ENCODE measurements around the gene CACNA1C.
A peak's percentile ranks its signal among the peaks of the same experiment; 100 is the strongest.

CACNA1C gene

GRCh38 chr12:2477009-2477766 is 424.4 kb downstream of the CACNA1C start:
- Histone ChIP-seq H3K4me3 (no peak overlapping the region), H3K27me3 (no peaks in the 10 kb centered on the region)

GRCh38 chr12:2479851-2480535 is 427.2 kb downstream of the CACNA1C start:
- no peak for TF ChIP-seq Cebpa-rat (IDR thresholded peaks at IDR 0.05)
- 0 out of 22 replicates have a peak overlapping the region, but pooled peaks of 1 of the 11 experiments have one; percentile 18 for H3K4me2 ChIP-seq
- H3K9ac ChIP-seq: no peak overlapping the region
- H4K20me1 ChIP-seq: no peaks in the 10 kb centered on the region
- no peak overlapping the region for H3K27ac ChIP-seq
- no peak overlapping the region for H3K4me3 ChIP-seq
- H3K36me3 ChIP-seq: no peaks in the 10 kb centered on the region
- H3K4me1 ChIP-seq: peaks cover 0 to 7% (median 0%) of the 10 kb centered on the region in 10 experiments; a peak in 4 of 20 replicates
- no peaks in the 10 kb centered on the region for H3K9me3 ChIP-seq (replicated peaks in 1 of 11)
- no peaks in the 10 kb centered on the region for H3K27me3 ChIP-seq

More at GRCh38 chr12:2477009-2477766, 424.4 kb downstream of the CACNA1C start:
- Histone ChIP-seq H3K9ac (no peak overlapping the region), H3K27ac (no peak overlapping the region), H3K4me2 (no peak overlapping the region), H3K9me3 (replicated peaks in 1 of 11) (no peaks in the 10 kb centered on the region), H4K20me1 (no peaks in the 10 kb centered on the region), H3K36me3 (no peaks in the 10 kb centered on the region), H3K4me1 (peaks cover 0 to 5% (median 0%) of the 10 kb centered on the region in 10 experiments; a peak in 1 of 20 replicates)
- no peak for TF ChIP-seq Cebpa-rat (IDR thresholded peaks at IDR 0.05)

GRCh38 chr12:2481346-2481745 is 428.6 kb downstream of the CACNA1C start:
- TF ChIP-seq Cebpa-rat (IDR thresholded peaks at IDR 0.05): no peak
- H3K4me2 ChIP-seq: no peak overlapping the region
- H3K9ac ChIP-seq: no peak overlapping the region

GRCh38 chr12:2481951-2482350 is 429.2 kb downstream of the CACNA1C start:
- H3K4me2 ChIP-seq: no peak overlapping the region
- H3K4me3 ChIP-seq: no peak overlapping the region
- peaks cover 0 to 7% (median 0%) of the 10 kb centered on the region in 10 experiments; a peak in 4 of 20 replicates for H3K4me1 ChIP-seq
- H3K27ac ChIP-seq: no peak overlapping the region
- TF ChIP-seq Cebpa-rat (IDR thresholded peaks at IDR 0.05): no peak
- H3K9me3 ChIP-seq (replicated peaks in 1 of 11): no peaks in the 10 kb centered on the region
- H4K20me1 ChIP-seq: no peaks in the 10 kb centered on the region
- no peak overlapping the region for H3K9ac ChIP-seq
- no peaks in the 10 kb centered on the region for H3K36me3 ChIP-seq
- H3K27me3 ChIP-seq: no peaks in the 10 kb centered on the region

More at GRCh38 chr12:2481346-2481745, 428.6 kb downstream of the CACNA1C start:
- Histone ChIP-seq H3K4me3 (no peak overlapping the region), H3K27me3 (no peaks in the 10 kb centered on the region), H3K36me3 (no peaks in the 10 kb centered on the region), H3K27ac (no peak overlapping the region), H3K9me3 (replicated peaks in 1 of 11) (no peaks in the 10 kb centered on the region), H4K20me1 (no peaks in the 10 kb centered on the region), H3K4me1 (peaks cover 0 to 7% (median 0%) of the 10 kb centered on the region in 10 experiments; a peak in 4 of 20 replicates)

- no peak overlapping the region for H3K9ac ChIP-seq
- H3K4me2 ChIP-seq: peak overlapping the region in 5 of 11 experiments; percentile 6 to 23 (median 16); a peak in 4 of 22 replicates
- no peaks in the 10 kb centered on the region for H3K9me3 ChIP-seq (replicated peaks in 1 of 11)
- no peaks in the 10 kb centered on the region for H4K20me1 ChIP-seq
- H3K27ac ChIP-seq: no peak overlapping the region
- H3K36me3 ChIP-seq: no peaks in the 10 kb centered on the region
- H3K4me3 ChIP-seq: no peak overlapping the region
- TF ChIP-seq Cebpa-rat (IDR thresholded peaks at IDR 0.05): no peak
- H3K27me3 ChIP-seq: no peaks in the 10 kb centered on the region
- H3K4me1 ChIP-seq: peaks cover 0 to 7% (median 0%) of the 10 kb centered on the region in 10 experiments; a peak in 4 of 20 replicates
These were observed 430.3 kb downstream of the CACNA1C start for GRCh38 chr12:2482938-2483660.

- no peak for TF ChIP-seq Cebpa-rat (IDR thresholded peaks at IDR 0.05)
- no peak overlapping the region for H3K27ac ChIP-seq
These were observed 430.9 kb downstream of the CACNA1C start for GRCh38 chr12:2483713-2484112.

GRCh38 chr12:2484141-2484776 is 431.5 kb downstream of the CACNA1C start:
- H4K20me1 ChIP-seq: no peaks in the 10 kb centered on the region
- no peak overlapping the region for H3K9ac ChIP-seq
- no peak overlapping the region for H3K27ac ChIP-seq
- peak overlapping the region in 1 of 11 experiments; percentile 6; a peak in 1 of 22 replicates for H3K4me2 ChIP-seq
- no peaks in the 10 kb centered on the region for H3K36me3 ChIP-seq
- H3K4me3 ChIP-seq: no peak overlapping the region
- no peak for TF ChIP-seq Cebpa-rat (IDR thresholded peaks at IDR 0.05)
- no peaks in the 10 kb centered on the region for H3K9me3 ChIP-seq (replicated peaks in 1 of 11)
- peaks cover 0 to 7% (median 0%) of the 10 kb centered on the region in 10 experiments; a peak in 4 of 20 replicates for H3K4me1 ChIP-seq
- no peaks in the 10 kb centered on the region for H3K27me3 ChIP-seq

More at GRCh38 chr12:2483713-2484112, 430.9 kb downstream of the CACNA1C start:
- Histone ChIP-seq H3K4me1 (peaks cover 0 to 7% (median 0%) of the 10 kb centered on the region in 10 experiments; a peak in 4 of 20 replicates), H3K36me3 (no peaks in the 10 kb centered on the region), H3K27me3 (no peaks in the 10 kb centered on the region), H3K9ac (no peak overlapping the region), H3K9me3 (replicated peaks in 1 of 11) (no peaks in the 10 kb centered on the region), H3K4me3 (no peak overlapping the region), H4K20me1 (no peaks in the 10 kb centered on the region), H3K4me2 (peak overlapping the region in 4 of 11 experiments; percentile 6 to 23 (median 16); a peak in 4 of 22 replicates)

- Histone ChIP-seq H3K36me3 (no peaks in the 10 kb centered on the region), H3K27me3 (no peaks in the 10 kb centered on the region), H3K4me1 (peaks cover 0 to 7% (median 0%) of the 10 kb centered on the region in 10 experiments; a peak in 3 of 20 replicates), H3K9me3 (replicated peaks in 1 of 11) (no peaks in the 10 kb centered on the region), H3K9ac (no peak overlapping the region), H4K20me1 (no peaks in the 10 kb centered on the region), H3K4me3 (no peak overlapping the region), H3K4me2 (no peak overlapping the region), H3K27ac (no peak overlapping the region)
- TF ChIP-seq Cebpa-rat (IDR thresholded peaks at IDR 0.05): no peak
These were observed 432.9 kb downstream of the CACNA1C start for GRCh38 chr12:2485681-2486080.
